Medulla oblongata (tissue), 1 donor: ENCODE data around the gene NEDD9.

Source experiments
- DNase-seq: peaks from one replicate; pipeline ENCODE4 v3.0.0-alpha.2; 2015; ENCODE audit errors: extremely low spot score

Gene NEDD9, protein sequence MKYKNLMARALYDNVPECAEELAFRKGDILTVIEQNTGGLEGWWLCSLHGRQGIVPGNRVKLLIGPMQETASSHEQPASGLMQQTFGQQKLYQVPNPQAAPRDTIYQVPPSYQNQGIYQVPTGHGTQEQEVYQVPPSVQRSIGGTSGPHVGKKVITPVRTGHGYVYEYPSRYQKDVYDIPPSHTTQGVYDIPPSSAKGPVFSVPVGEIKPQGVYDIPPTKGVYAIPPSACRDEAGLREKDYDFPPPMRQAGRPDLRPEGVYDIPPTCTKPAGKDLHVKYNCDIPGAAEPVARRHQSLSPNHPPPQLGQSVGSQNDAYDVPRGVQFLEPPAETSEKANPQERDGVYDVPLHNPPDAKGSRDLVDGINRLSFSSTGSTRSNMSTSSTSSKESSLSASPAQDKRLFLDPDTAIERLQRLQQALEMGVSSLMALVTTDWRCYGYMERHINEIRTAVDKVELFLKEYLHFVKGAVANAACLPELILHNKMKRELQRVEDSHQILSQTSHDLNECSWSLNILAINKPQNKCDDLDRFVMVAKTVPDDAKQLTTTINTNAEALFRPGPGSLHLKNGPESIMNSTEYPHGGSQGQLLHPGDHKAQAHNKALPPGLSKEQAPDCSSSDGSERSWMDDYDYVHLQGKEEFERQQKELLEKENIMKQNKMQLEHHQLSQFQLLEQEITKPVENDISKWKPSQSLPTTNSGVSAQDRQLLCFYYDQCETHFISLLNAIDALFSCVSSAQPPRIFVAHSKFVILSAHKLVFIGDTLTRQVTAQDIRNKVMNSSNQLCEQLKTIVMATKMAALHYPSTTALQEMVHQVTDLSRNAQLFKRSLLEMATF

DNA sequence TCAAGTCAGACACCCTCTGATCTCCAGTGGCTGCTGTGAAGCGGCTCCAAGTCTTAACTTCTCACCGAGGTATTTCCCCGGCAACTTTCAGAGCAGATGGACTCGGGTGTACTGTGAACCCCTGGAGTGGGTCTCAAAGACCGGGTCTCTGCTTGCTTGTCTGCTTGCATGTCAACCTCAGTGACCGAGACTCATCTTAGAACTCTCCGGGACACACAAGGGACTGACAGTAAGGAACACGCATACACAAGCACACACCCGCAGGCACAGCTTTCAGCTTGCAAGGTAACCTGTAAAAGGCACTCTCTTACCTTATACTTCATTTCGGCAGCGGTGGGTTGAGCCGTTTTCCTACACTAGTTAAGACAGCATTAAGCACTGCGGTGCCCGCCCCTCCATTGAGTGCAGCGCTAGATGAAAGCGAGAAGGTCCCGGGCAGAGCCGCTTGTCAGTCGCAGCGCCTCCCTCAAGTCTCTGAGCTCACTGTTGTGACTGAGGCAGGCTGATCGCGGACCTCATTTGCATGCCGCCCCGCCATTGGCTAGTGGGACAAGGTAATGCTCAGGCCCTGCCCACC lies at the start of gene NEDD9:
Gene NEDD9, minus strand, starts transcription at position 476 of the 577 bp plus-strand sequence. Its CDS starts 153 bp downstream, at position 323.
- peak; percentile 98 for DNase-seq

DNA sequence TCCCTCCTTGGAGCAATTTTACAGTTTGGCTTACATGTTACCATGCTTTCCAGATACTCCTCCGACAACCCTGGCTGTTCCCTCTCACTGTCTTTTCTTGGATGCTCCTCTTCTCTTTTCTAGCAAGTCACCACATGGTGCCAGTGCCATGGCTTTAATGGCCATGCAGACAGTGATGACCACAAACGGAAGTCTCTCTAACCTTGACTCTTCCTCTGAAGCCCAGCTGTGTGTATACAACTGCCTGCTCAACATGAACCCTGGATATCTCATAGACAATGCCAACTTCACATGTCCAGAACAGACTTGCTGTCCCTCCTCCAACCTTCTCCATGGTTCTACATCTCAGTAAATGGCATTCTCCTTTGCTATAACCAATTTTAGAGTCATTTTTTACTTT lies 49.8 kb upstream of the NEDD9 start:
- no peak for DNase-seq

DNA sequence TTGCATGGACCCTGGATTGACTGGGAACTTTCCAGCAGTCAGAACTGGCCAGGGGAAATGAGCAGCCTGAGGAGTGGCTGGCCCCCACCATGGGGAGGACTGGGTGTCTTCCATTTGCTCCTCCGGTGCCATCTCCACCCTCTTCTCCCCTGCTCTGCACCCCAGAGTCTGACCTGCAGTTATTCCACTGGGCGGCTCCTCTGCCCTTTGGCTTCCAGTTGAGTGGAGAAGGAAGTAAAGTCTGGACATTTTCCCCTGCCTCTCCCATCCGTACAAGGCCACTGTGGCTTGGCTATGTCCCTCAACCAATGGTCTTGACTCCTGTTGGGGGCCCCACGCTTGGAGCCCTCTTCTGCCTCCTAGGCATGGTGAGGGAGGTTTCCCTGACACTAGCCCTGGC lies 47.9 kb upstream of the NEDD9 start:
- no peak for DNase-seq

DNA sequence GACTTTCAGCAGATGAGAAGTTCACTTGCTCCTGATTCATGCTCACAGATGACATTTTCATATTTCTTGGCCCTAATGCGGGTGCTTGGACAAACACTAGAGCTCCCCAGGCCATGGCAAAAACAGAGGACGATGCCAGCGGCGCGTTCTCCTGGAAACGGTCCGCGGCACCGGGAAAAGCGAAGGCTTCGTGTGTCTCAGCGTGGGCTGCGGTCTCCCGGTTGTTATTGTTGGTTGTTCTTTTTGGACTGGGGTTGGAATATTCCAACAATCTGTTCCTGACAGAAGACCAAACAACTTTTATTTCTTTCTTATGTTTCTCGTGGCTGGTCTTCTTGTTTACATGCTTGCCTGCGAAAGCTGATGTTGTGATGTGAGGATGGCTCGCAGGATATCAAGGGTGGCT lies 46.8 kb upstream of the NEDD9 start:
- no peak for DNase-seq

DNA sequence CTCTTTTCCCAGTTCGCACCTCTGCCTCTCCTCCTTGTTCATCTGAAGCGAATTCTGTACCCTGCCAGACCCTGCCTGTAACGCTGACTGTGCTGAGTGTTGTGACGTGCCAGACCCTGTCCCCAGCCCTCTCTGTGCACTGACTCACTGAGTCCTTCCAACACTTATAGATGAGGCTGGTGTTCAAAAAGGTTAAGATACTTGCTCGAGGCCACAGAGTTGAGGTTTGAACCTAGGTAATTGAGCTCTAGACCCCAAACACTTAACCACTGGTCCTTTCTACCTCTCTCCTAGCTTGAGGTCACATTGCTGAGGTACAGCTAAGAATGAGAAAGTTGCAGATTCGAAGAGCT lies 45.7 kb upstream of the NEDD9 start:
- DNase-seq = no peak

DNA sequence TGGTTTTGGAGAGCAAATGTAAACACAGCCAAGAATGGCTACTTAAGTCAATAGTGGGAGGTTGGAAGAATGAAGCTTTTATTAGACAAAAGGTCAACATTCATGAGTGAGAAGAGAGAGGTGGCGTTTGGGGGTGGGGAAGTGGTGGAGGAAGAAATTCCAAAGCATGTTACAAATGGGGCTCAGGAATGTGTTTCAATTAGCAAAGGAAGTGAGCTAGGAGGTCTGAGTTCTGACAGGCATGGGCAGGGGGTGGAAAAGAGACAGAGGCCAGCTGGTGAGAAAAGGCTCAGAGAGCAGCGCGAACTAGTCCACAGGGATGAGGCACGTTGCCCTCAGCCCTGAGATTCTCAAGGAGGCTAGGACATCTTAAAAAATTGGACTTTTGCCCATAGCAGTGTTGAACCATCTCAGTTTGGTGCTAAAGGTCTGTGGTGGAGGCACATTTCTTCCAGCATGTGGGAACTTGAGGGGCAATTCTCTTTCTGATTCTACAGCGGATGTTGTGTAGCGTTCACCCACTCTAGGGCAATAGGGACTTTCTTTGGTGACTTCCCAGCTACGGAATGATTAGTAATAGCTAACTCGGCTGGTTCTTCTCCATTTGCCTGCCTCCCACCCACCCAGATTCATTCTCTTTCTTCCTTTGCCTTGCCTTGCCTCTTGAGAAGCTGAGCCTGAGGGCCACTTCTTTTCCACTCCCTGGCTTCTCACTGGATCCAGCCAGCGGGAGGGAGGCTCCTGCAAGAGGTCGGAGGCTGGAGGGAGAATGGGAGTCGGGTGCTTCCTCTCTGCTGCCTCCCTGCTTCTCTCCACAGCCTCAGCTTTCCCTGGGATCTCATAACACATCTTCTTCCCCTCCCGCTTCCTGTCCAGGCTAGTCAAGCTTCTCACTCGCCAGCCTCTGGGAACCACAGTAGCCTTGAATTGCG lies 45.1 kb upstream of the NEDD9 start:
- no peak for DNase-seq

DNA sequence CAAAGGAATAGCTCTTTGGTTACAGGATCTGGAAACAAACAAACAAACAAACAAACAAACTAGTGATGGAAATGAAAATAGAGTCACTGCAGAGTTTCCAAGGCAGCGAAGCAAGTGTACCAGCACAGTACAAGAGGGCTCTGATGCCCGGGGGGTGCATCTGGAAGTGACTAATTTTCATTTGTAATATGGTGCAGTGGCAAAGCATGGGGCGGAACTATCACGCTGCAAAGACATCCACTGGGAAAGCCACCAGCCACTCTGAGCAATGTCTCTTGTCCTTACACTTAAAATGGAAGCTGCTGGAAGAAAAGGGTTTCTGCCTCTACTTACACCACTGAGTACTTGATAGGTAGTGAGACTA lies 44.4 kb upstream of the NEDD9 start:
- DNase-seq = no peak

DNA sequence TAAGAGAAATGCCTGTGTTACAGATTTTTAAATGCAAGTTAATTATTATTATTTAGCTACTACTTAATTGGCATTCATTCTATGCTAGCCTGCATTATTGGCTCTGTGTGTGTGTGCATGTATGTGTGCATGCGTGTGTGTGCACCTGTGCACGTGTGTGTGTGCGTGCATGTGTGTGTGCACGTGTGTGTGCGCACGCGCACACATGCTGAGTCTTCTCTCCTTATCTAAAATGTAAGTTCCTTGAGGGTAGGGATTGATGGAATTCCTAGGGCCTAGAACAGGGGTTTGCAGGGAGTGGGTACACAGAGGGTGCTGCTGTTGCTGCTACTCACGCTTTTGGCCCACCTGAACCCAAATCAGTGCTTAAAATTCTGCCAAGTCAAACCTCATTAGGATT lies 43.8 kb upstream of the NEDD9 start:
- no peak for DNase-seq

DNA sequence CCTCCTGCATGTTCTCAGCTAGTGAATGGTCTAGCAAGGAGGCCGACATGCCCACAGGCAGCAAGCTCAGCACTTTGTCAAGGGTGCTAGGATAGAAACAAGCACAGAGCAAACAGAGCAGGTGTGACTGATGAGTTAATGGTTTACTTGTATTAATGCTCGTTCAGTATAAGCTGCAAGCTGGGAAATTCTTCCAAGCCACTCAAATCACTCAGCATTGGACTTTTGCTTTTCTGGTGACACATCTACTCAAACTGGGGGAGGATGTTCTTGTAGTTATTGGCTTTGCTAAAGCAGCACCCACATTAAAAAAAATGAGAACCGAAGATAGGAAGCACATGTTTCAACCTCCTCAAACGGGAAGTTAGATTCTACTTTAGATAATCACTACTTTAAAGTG lies 43.1 kb upstream of the NEDD9 start:
- DNase-seq = peak; percentile 38

DNA sequence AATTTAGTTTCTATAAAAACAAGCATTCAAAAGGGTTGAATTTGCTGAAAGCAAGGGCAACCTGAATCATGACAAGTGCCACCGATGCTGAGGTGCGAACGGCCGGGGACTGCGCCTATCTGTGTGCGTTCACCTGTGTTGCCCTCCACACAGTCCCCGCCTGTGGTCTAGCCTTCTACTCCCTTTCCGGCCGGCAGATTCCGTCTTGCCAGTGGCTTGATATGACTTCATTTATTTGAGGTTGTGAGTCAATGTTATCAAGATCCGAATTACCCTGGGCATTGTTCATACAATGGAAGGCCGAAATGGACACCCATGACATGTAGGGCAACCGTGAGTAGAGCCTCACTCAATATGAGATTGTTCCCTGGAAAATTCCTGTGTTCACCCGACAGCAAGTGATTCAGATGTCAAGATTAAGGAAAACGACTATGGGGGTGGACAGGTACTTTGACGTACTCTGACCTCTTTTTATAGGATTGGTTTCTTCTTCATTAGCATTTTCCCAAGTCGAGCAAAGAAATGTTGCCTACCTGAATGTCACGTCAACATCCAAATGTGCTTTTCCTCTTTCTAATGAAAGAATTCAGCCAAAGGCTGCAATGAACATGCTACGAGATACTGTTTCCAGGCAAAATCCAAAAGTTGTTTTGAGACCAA lies 41.1 kb upstream of the NEDD9 start:
- no peak for DNase-seq

DNA sequence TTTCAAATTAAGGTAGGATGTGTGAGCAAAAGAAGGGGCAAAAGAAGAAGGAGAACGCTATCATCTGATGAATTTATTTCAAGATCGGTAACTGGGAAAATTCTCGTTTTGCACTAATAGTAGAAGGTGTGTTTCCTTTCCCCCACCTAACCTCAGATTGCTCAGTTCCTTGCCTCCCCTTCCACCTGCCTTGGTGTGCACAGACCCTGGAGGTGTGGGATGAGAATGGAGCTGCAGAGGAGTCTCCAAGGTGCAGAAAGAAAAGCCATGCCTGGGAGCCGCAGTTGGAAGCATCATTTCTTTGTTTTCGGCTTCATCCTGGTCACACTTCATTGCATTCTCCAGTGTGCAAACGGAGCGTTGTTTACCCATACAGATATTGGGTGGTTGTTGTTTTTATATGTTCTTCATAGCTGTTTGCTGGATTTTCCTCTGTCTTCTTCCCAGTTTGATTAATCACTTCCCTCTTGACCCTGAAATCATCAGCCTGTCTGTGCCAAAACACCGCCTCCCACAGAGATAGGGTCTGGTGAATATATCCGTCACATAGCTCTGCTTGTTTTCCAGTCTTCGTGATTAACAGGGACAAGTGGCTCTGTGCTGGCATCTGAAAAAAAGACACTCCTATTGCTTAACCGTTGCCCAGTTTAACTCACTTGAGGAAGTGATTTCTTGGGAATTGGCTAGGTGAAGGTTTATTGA lies 40.2 kb upstream of the NEDD9 start:
- DNase-seq = no peak

DNA sequence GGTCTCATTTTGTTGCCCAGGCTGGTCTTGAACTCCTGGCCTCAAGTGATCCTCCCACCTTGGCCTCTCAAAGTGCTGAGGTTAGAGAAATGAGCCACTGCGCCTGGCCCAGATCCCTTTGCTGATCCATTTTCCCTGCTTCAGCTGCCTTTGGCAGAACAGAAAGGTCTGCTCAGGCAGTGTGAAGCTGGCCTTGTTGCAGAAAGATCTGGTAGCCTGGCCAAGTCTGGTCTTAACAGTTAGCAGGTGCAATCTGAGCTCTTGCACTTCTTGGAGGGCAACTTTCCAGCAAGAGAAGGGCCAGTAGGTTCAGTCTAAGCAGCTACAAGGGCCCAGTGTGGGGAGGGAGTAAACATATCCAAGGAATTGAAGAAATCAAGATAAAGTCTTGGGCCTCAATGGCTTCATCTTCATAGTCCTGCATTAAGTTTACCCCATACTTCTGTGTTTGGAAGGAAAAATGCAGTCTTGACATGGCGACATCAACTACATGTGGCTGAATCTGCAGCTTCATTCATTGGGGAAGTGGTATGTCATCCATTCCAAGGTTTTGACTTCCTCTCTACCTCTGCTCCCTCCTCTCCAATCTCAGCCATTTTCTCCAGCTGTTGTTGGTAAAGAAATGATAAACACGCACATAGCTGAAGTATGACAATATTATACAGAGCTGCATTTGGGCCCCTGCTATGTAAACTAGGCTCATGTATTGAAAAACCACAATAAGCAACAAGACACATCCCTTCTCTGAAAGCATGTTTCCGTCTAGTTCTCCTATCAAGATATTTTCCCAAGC lies 39.0 kb upstream of the NEDD9 start:
- no peak for DNase-seq

DNA sequence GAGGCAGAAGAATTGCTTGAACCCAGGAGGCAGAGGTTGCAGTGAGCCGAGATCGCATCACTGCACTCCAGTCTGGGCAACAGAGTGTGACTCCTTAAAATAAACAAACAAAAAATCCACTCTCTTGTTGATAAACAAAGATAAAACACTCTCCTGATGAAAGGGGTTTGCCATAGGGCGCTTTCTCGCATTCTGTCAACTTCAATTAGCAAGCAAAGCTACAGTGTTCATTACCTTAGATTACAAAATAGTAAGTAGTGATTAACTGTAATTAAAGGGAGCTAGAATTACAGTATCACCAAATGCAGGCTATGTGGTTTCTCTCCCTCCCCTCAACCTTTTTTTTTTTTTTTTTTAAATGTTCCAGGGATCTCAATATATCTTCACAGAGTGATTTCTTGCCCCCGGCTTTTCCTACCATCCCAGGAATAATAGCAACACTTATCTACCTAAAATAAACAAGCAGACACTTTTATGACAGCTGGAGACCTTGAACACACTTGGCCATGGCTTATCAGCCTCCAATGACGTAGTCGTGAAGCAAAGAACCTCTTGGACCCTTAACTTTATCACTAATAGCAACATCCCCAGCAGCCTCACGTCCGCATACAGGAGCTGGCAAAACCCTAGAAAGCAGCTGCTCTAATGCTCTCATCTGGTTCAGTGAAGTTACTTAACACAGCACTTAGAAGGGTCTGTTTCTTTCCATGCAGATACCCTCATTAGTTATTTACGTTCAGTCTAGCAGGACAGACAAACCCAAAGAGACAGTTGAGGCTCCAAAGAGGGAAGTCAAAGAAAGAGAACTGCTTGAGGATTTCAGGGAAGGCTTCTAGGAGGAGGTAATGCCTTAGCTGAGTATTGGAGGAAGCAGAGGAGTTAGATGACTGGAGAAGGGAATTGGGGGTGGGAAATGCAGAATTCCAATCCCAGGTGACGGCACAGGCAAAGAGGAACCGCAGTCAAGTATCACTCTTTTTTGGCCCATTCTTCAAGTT lies 37.9 kb upstream of the NEDD9 start:
- no peak for DNase-seq

DNA sequence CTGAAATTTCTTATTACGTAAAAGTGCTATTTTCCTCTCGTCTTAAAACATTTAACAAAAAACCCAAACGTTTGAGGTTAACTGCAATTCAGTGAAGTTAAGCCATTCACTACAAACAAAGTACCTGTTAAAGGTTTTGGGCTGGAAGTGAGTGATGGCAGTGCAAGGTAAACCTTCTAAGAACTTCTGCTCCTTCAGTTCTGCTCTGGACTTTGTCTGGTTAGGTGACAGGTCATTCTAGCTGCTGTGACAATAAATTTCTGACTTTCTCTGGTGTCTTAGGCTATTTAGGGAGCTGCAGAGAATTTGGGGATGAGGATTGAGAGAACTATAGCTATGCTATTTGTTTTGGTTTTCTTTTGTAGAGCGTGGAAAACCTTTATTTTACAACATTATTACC lies 36.5 kb upstream of the NEDD9 start:
- DNase-seq = no peak

DNA sequence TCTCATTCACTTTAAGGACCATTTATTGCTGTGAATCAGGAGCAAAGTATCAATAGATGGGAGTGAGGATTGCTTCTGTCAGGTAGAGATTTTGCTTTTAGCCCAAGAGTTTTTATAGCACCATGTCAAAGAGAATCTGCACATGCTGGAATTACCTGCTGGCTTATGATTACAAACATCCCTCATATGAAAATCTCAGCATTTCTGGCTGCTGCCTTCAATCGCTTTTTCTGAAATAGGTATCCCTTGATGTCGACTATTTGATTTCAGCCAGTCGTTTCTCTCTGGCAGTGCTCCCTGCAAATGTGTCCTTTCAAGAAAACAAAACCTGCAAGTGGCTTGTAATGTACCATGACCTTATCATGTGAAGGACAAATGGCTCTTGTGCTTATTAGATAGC lies 34.5 kb upstream of the NEDD9 start:
- DNase-seq = no peak

DNA sequence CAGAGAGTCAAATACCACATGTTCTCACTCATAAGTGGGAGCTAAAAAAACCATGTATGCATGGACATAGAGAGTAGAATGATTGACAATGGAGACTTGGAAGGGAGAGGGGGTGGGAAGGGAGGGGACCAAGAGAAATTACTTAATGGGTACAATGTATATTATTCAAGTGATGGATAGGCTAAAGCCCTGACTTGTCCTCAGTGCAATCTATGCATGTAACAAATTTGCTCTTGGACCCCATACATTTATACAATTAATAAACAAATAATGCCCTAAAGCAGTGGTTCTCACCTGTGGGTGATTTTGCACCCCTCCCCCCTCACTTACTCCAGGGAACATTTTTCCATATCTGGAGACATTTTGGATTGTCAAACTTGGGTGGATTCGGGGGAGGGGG lies 33.5 kb upstream of the NEDD9 start:
- DNase-seq = no peak

DNA sequence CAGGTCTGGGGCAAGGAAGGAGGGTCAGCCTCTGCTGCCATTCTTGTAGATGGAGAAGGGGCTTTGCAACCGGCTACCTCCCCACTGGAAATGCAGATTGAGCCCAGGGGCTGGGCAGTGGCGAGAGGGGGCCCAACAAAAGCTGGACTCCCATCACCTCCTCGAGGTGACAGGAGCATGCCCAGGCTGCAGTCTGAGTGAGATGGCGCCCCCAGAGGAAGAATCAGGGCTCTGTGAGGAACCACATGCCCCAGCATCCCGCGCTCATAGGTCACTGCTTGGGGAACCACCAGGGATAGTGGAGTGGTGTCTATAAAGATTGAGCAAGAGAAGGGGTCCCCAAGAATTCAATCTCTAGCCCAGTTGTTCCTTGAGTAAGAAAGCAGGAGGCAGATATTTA lies 31.6 kb upstream of the NEDD9 start:
- no peak for DNase-seq

DNA sequence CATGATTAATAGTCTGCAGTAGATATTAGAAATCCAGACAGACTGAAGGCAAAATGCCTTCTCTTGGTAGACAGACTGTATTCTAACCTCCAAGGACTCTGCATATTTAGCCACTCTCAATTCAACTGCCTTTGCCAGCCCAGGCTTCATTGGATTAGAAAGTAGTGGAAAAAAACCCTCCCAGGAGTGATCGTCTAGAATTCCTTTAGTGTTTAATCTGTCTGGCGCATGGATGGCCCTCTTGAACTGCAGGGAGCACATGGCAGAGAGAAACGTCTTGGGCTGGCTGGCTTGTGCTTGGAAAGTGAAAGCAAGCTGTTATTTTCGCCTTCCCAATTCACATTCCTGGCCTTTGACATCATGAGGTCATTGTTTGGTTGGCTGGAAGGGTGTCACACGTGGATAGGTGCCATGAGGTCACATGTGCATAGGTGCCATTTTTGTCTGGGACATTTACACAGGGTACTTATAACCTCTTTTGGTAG lies 30.9 kb upstream of the NEDD9 start:
- DNase-seq = no peak
